IPS-15b (cell line): ENCODE results near the gene SGCA.

Experiments
- H3K27me3 ChIP-seq: one replicate; pipeline ENCODE4 v1.6.1; 2013; ENCODE audit warnings: low read length; ENCODE audit not compliant: control insufficient read depth, insufficient read depth
- H3K36me3 ChIP-seq: one replicate; pipeline ENCODE4 v1.6.1; 2013; ENCODE audit warnings: low read length; ENCODE audit not compliant: control insufficient read depth, insufficient read depth
- H3K4me1 ChIP-seq: one replicate; pipeline ENCODE4 v1.6.1; 2013; ENCODE audit warnings: mild to moderate bottlenecking, low read length; ENCODE audit not compliant: control insufficient read depth, insufficient read depth
- H3K4me3 ChIP-seq: one replicate; pipeline ENCODE4 v1.5.1; 2013; ENCODE audit warnings: low read depth, low read length
- H3K9ac ChIP-seq: one replicate; pipeline ENCODE4 v1.6.1; 2013; ENCODE audit warnings: low read depth, mild to moderate bottlenecking, low read length
- H3K9me3 ChIP-seq: one replicate; pipeline ENCODE4 v1.6.1; 2013; ENCODE audit warnings: mild to moderate bottlenecking, low read length; ENCODE audit not compliant: control insufficient read depth, insufficient read depth

The SGCA gene

DNA sequence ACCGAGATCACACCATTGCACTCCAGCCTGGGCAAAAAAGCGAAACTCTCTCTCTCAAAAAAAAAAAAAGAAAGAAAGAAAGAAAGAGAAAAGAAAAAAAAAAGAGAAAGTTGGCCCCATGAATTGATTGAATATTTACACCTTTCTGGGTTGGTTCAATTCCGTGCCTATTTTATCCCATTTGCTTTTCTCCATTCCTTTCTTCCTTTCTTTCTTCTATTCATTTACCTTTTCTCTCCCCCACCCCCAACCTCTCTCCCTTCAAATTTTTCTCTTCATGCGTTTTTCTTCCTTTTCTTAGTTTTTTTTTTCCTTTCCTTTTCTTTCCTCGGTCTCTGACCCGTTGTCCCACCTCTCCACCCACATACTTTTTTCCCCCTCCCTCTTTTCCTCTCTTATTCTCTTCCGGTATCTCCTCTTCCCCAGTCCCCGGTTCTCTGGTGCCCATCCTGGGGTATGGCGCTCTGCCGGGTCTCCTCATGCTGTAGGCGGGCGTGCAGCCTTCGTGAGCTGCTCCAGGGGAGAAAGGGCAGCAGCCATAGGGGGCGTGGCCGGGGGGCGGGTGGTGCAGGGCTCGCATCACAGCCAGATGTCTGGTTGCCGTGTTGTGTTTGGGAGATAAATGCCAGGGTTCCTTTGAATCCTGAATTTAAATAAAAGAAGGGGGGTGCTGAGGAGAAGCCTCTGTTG is 40.9 kb downstream of the SGCA start:
- Histone ChIP-seq H3K36me3 (no peaks in the 10 kb centered on the region), H3K4me1 (peaks cover 30% of the 10 kb centered on the region), H3K4me3 (no peak overlapping the region), H3K9me3 (no peaks in the 10 kb centered on the region), H3K27me3 (peaks cover 25% of the 10 kb centered on the region), H3K9ac (no peak overlapping the region)

DNA sequence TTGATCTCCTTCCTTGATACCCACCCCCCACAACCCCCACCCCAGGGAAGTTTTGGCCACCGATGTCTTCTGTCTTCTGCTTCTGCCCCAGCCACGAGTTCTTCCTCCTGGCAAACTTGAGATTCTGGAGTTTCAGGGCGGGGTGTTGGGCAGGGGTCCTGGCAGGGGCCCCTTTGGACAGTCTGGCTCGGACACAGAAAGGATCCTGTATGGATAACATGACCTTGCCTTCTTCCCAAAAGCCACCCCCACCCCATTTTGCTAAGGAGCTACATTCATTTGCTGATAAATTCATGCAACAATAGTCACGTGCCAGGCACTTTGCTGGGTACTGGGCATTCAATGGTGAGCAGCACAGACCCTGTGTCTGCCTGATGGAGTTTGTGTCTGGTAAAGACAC is 41.5 kb downstream of the SGCA start:
- Histone ChIP-seq H3K4me1 (peaks cover 35% of the 10 kb centered on the region), H3K4me3 (no peak overlapping the region), H3K27me3 (peaks cover 20% of the 10 kb centered on the region)

DNA sequence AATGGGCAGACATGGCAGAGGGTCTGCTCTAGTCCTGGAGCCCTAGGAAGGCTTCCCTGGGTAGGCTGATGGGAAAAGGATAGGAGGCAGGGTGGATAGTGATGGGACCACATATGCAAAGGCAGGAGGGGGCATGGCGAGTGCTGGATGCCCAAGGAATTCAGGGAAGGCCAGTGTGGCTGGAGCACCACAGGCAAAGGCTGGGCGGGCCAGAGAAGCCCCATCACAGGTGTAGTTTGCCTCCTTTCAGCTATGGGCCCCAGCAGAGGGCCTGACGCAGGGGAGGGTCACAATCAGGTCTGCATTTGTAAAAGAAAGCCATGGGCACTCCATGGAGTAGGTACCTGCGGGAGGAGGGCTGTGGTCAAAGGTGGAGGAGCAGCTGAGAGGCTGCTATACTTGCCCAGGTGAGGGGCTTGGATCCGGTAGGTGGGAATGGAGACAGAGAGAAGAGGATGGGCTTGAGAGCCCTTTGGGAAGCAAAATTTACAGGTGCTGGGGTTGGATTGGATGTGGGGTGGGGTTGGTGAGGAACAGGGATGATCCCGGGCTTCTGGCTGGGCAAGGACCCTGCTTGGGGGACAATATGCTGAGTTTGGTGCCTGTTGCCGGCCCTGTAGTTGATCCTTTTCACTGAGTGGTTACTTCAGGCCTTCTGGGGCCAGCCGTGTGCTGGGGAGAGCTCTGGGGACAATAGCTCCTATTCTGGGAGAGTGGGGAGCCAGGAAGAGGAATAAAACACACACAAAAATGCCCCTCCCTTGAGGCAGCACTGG is 42.2 kb downstream of the SGCA start:
- Histone ChIP-seq H3K9ac (no peak overlapping the region), H3K4me3 (no peak overlapping the region), H3K9me3 (no peaks in the 10 kb centered on the region), H3K36me3 (no peaks in the 10 kb centered on the region), H3K27me3 (peaks cover 16% of the 10 kb centered on the region), H3K4me1 (peaks cover 38% of the 10 kb centered on the region)

More for the DNA sequence above, 41.5 kb downstream of the SGCA start:
- Histone ChIP-seq H3K36me3 (no peaks in the 10 kb centered on the region), H3K9ac (no peak overlapping the region), H3K9me3 (no peaks in the 10 kb centered on the region)

DNA sequence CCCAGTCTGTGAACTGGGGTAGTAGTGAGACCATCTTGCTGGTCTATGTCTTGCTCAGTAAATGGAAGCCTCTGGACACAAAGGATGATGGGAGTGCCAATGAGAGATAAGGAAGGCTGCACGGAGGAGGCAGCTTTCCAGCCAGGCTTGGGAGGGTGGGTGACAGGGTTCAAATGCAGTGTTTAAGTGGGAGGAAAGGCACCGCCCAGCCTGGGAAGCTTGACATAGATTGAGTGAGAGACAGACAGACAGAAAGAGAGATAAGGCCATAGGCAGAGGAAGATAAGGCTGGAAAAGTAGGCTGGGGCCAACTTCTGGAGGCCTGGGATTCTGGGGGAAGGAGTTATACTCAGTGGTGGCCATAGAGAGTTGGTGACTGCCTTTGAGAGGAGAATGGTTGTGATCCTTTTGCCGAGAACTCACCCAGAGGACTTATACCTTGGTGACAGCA is 42.8 kb downstream of the SGCA start:
- no peaks in the 10 kb centered on the region for H3K9me3 ChIP-seq
- H3K4me1 ChIP-seq, result peaks cover 38% of the 10 kb centered on the region
- no peaks in the 10 kb centered on the region for H3K36me3 ChIP-seq
- H3K27me3 ChIP-seq, result peaks cover 16% of the 10 kb centered on the region
- no peak overlapping the region for H3K9ac ChIP-seq
- no peak overlapping the region for H3K4me3 ChIP-seq

DNA sequence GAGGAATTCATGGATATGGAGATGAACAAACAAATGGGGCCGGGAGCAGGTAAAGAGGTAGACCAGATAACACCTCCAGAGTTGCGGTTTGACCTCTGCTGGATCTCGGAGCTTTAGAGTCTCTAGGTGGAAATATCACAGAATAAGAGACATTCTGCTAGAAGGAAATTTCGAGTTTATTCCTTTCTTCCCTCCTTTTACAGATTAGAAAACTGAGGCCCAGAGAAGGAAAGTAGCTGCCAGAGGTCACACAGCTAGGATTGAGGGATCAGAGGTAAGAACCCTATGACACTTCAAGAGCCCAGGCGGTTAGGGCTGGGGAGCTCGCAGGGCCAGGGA is 43.3 kb downstream of the SGCA start:
- no peak overlapping the region for H3K9ac ChIP-seq
- peaks cover 38% of the 10 kb centered on the region for H3K4me1 ChIP-seq
- no peaks in the 10 kb centered on the region for H3K36me3 ChIP-seq
- H3K9me3 ChIP-seq, result no peaks in the 10 kb centered on the region
- peaks cover 13% of the 10 kb centered on the region for H3K27me3 ChIP-seq
- H3K4me3 ChIP-seq, result no peak overlapping the region

DNA sequence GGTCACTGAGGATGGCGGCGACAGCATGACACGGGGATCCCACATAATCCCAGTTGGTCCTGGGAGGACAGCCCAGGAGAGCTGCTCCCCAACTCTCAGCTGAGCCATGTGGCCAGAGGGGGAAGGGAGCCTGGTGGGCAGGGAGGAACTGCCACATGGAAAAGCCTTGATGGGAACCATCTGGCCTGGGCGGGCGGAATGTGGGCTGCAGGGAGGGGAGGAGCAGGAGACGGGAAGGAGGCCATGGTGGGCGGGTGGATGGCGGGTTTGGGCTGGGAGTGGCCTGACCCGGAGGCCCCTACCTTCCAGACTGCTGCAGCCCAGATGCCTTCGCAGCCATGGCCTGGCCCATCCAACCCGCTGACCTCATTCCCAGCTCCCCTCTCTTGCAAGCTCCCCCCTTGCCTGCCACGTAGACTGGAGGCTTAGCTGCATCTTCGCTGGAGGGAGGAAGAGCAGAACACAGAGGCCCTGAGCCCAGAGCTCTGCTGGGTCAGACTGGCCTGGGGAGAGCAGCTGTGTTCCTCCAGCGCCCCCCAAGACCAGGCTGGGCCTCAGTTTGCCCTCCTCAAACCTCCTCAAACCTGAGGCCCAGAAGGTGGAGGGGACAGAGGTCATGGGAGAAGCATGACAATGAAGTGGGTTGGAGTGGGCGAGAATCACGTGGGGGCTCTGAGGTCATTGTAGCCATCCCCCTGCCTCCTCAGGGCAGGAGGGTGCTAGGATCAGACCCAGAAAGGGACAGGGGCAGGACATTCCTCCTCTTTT is 43.9 kb downstream of the SGCA start:
- H3K27me3 ChIP-seq, result peaks cover 11% of the 10 kb centered on the region
- H3K4me3 ChIP-seq, result peak overlapping the region; percentile 23
- H3K9me3 ChIP-seq, result no peaks in the 10 kb centered on the region
- peaks cover 38% of the 10 kb centered on the region for H3K4me1 ChIP-seq
- peak overlapping the region; percentile 60 for H3K9ac ChIP-seq
- H3K36me3 ChIP-seq, result no peaks in the 10 kb centered on the region

DNA sequence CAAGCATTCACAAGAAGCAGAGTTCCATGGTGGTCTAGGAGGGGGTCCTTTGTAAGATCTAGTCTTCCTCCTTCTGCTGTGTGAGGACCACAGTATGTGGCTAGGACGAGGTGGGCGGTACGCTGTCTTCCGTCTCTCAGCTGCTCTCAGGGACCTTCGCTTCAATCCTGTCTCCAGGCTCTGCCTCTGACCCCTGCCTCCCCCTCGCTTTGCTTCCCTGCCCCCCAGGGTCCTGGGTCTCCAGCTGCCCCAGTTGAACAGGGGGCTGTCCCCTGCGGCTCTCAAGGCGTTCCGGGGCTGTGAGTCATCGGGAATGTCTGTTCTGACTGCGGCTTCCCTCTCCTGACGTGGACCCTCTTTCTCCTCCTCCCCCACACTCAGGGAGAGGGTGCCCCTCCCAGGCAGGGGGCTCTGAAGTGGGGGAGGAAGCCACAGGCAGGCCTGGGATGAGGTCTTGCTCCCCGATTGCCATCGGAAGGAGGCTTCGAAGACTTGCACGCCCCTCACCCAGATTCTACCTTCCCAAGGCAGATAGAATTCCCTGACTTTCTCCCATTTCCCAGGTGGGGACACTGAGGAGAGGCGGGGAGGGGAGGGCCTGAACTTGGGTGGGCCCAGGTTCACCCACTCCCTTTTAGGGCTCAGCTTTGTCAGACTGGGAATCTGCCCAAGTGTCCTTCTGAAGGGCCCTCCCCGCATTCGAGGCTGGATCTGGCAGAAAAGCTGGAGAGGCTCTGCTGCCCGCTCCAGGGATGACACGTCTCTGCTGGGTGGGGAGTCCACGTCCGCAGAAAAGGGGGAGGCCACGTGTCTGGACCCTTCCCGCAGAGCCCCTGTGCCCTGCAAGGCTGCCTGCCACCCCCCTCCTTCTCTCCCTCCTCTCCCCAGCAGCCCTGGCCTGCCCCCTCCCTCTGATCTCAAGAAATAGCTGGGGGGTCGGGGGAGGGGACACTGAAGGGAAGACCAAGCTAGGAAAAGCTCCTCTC is 44.7 kb downstream of the SGCA start:
- Histone ChIP-seq H3K9ac (peak overlapping the region; percentile 60), H3K9me3 (no peaks in the 10 kb centered on the region), H3K36me3 (no peaks in the 10 kb centered on the region), H3K27me3 (peaks cover 2% of the 10 kb centered on the region), H3K4me1 (peaks cover 38% of the 10 kb centered on the region), H3K4me3 (peak overlapping the region; percentile 30)

DNA sequence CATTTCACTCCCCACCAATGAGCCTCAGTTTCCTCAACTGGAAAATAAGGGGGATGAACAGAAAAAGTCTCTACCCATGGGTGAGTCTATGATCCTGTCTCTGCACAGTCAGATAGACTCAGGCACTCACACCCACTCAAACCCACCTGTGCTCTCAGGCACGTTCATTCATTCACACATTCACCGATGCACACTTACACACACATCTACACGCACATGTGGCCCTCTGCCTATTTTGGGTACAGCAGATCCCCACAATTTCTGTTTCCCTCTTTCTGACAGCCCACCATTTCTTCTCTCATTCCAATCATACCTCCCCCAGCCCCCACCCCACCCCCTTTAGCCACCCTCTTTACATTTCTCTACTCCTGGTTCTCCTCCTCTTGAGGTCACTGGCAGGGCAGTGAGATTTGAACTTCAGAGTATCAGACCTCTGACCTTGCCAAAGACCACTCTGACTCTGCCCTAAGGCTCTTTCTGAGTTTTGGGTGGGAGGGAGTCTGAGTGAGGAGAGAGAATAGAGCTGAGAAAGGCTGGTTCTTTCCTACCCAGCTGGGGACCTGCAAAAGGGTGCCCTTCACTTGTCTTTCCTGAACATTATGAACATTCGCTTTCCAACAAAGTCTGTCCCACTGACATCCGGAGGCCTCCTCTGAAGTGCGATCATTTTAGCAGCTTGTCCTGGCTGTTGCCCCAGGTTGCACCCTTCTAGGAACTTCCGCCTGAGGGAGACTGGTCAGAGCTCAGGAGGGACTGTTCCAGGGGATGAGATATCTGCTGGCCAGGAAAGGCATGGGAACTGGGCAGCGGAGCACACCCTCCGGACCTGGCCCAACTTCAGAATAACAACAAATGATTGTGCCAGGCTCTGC is 45.7 kb downstream of the SGCA start:
- Histone ChIP-seq H3K27me3 (no peaks in the 10 kb centered on the region), H3K4me1 (peaks cover 38% of the 10 kb centered on the region), H3K4me3 (peak overlapping the region; percentile 18), H3K9me3 (no peaks in the 10 kb centered on the region), H3K9ac (no peak overlapping the region), H3K36me3 (no peaks in the 10 kb centered on the region)

DNA sequence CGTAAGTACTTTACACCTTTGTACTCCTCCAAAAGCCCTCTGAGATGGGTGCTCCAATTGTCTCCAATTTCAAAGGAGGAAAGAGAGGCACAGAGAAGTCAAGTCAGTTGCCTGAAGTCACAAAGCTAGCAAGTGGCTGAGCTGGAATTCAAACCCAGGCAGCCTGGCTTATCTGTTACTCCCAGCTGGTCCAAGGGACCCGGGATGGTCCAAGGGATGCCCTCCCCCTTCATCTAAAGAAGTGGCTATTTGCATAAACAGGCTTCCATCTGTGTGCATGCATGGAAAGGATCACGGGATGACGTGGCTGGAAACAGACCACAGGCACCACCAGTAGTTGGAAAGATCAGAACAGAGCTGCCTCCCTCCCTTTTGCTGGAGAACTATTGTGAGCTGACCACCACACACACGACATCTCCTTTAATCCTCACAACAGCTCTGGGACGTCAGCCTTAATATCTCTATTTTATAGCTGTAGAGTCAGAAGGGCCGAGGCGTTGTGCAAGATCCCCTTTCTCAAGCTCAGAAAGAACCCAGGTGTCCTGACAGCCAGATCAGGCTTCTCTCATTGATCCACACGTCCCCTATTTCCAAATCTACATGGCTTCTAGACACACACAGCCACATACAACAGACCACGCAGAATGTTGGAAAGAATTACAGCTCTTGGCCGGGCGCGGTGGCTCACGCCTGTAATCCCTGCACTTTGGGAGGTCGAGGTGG is 46.5 kb downstream of the SGCA start:
- Histone ChIP-seq H3K9ac (no peak overlapping the region), H3K4me3 (no peak overlapping the region), H3K36me3 (no peaks in the 10 kb centered on the region), H3K4me1 (peaks cover 38% of the 10 kb centered on the region), H3K9me3 (no peaks in the 10 kb centered on the region), H3K27me3 (no peaks in the 10 kb centered on the region)
